ENCODE measurements around the gene CSRNP2. TPM values are rescaled to one million over a fixed set of nuclear protein-coding genes. Genes with fewer than 3 reads are reported as not detected.

The CSRNP2 gene
- 11.3 to 14.5 TPM (median 13.4 TPM) in 5 replicates for total RNA-seq (2022; extraction: Qiagen RNA extraction; ENCODE audit: low read depth)

DNA sequence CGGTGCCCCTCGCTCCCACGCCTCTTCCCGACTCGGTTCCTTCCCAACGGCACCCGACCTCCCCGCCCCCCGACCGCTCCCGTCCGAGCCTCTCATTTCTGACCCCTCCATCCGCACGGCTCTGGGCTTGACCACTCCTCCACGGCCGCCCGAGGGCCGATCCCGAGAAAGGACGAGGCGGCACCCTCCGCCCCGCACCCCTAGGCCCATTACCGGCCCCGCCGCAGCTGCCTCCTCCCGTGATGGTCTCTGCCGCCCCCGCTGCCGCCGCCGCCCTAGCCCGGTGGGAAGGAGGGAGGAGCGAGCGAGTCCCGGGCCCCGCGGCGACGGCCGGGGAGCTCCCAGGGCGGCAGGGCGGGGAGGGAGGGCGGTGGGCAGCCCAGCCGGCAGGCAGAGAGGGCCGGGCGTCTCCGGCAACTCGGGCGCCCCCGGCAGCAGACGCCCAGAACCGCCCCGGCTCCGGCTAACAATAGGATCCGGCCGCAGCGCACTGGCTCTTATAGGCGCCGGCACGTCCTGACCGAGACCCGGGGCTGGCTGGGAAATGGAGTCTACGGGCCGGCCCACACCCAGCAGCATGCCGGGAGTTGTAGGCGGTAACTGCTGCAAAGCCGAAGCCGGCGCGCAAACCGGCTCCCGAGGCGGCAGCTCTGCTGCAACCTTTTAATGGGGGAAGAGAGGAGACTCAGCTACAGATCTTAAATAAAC, at the start of gene CSRNP2:
TSS of gene CSRNP2 (minus strand) at position 471 of the 708 bp plus-strand sequence. CDS start 7,035 bp downstream, outside the sequence.

GRCh38 chr12:51047655-51048540, 35.5 kb downstream of the CSRNP2 start, which contains the start of gene LETMD1:
TSS of gene LETMD1 (plus strand) at chr12:51048327. CDS start at chr12:51048357, 30 bp downstream.

DNA sequence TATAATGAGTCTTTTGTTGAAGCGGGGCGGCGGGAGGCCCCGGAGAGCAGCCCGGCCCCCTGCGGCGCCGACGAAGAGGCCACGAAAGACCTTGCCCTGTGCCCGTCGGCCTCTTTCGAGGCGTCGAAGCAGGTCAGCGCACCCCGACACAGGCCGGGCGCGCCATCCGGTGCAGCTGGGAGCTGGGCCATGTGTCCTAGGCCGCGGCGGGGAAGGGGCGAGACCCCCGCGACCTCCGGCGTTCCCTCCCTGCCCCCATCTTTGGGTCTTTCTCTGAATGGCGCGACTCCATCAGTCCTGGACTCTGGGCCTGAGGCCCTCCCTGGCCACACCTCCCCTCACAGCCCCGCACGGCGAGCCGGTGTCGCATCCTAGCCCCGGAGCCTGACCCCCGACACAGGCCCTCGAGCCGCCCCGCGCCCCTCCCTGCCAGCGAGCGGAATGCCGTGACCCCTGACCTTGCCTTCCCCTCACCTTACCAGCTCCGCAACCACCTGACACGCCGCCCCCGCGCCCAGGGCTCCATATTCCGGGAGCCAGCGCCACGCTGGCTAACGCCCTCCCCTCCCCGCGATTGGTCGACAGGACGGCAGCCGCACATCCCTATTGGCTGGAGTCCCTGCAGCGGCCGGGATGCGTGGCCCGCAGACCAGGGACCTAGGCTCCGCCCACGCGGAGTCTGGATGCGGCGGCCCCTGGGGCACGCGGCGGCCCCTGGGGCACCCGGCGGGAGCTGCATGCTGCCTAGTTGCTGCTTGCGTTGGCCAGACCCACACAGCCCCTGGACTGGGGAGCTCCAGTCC, 57.4 kb downstream of the CSRNP2 start, which contains the start of gene SLC11A2:
TSS of gene SLC11A2 (minus strand) at position 549 of the 803 bp plus-strand sequence. CDS start 15,656 bp downstream, outside the sequence.

Other genes starting within 250 kb of the CSRNP2 start
- gene TMPRSS12, start 240.7 kb downstream of the CSRNP2 start, total RNA-seq (2022; extraction: Qiagen RNA extraction; ENCODE audit: low read depth), result not detected in 5 replicates
- not detected in 5 replicates for gene HIGD1C, start 131.1 kb downstream of the CSRNP2 start, total RNA-seq (2022; extraction: Qiagen RNA extraction; ENCODE audit: low read depth)
- 20.2 to 27.5 TPM (median 25.8 TPM) in 5 replicates for gene SLC11A2, start 57.2 kb downstream of the CSRNP2 start, total RNA-seq (2022; extraction: Qiagen RNA extraction; ENCODE audit: low read depth)
- gene LETMD1, start 35.3 kb downstream of the CSRNP2 start, total RNA-seq (2022; extraction: Qiagen RNA extraction; ENCODE audit: low read depth), result 25.2 to 28.8 TPM (median 26.7 TPM) in 5 replicates
- gene TFCP2, start 89.5 kb upstream of the CSRNP2 start, total RNA-seq (2022; extraction: Qiagen RNA extraction; ENCODE audit: low read depth), result 16.3 to 23.6 TPM (median 21.9 TPM) in 5 replicates
- gene POU6F1, start 134.5 kb upstream of the CSRNP2 start, total RNA-seq (2022; extraction: Qiagen RNA extraction; ENCODE audit: low read depth), result 0.83 to 1.9 TPM (median 1.5 TPM) in 5 replicates
- gene DAZAP2, start 155.2 kb upstream of the CSRNP2 start, total RNA-seq (2022; extraction: Qiagen RNA extraction; ENCODE audit: low read depth), result 334 to 399 TPM (median 338 TPM) in 5 replicates
- 20.6 to 23.2 TPM (median 21.8 TPM) in 5 replicates for gene SMAGP, start 186.8 kb upstream of the CSRNP2 start, total RNA-seq (2022; extraction: Qiagen RNA extraction; ENCODE audit: low read depth)
- 0.05 to 0.11 TPM (median 0.08 TPM) in 4 of 5 replicates, not detected in the other for gene BIN2, start 240.6 kb upstream of the CSRNP2 start, total RNA-seq (2022; extraction: Qiagen RNA extraction; ENCODE audit: low read depth)